ENCODE results near the gene CTCF.

The CTCF gene

DNA sequence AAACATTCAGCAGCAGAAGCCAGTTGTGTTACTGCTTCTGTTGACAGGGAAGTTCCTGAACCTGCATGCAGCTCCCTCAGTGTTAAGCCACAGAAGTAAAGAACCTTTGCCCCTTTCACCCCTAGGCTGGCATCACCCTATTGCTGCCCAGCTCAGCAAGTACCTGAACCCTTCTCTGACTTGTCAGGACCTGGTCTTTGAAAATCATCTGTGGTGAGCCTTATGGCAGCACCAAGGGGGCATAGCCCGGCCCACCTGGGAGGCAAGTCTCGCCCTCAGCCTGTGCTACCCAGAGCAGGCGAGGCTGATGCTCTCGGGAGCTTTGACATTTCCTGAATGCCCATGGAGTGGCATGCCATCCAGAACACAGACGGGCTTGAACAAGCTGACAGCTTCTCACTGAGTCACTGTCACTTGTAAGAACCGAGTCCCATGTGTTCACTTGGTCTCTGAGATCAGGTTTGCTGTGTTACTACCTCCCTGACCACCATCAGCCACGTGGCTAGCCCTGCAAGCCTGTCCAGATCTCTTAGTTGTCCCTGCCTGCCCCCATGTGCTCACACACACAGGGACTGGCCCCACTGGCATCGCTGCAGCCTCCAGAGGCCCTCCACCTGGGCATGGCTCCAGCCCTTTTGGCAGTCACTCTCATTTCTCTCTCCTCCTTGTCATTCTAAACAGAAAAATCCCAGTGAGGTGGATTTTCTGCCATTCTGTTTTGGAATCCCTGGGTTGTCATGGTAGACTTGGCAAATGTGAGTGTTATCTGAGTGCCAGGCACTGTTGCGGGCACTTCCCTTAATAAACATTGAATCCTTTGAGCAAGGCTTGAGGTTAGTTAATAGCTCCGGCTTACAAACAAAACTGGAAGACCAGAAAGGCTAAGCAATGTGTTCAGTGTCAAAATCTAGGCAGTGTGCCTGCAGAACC, 79.7 kb downstream of the CTCF start:
- TF ChIP-seq CTCF (IDR thresholded peaks at IDR 0.05; ENCODE audit: insufficient read depth, low read length, poor library complexity, severe bottlenecking) = no peak
- Histone ChIP-seq H3K4me3 (replicated peaks; ENCODE audit: low read depth, low read length) (no peak overlapping the region), H3K36me3 (ENCODE audit: control insufficient read depth, insufficient read depth, low read length) (peaks cover 8% of the 10 kb centered on the region), H3K27me3 (replicated peaks; ENCODE audit: control insufficient read depth, insufficient read depth, low read length) (no peaks in the 10 kb centered on the region)
- peak; percentile 12 for DNase-seq (ENCODE audit: extremely low read depth, insufficient read length)

DNA sequence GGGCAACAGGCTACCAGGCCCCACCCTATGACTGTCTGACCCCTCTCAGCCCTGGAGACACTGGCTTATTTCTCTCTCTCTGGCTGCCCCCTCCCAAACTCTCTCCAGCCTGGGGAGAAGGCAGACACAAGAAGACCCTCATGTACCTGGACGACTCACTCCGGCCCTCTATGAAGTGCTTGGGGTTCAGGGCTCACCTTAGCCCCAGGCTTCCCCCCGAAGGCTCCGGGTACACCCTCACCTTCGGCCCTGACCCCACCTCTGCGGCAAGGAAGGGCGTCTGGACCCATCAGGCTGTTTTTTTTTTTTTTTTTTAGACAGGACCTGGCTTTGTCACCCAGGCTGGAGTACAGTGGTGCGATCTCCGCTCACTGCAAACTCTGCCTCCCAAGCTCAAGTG, 81.7 kb downstream of the CTCF start:
- no peak for DNase-seq (ENCODE audit: extremely low read depth, insufficient read length)
- TF ChIP-seq CTCF (IDR thresholded peaks at IDR 0.05; ENCODE audit: insufficient read depth, low read length, poor library complexity, severe bottlenecking) = no peak
- no peaks in the 10 kb centered on the region for H3K27me3 ChIP-seq (replicated peaks; ENCODE audit: control insufficient read depth, insufficient read depth, low read length)
- H3K4me3 ChIP-seq (replicated peaks; ENCODE audit: low read depth, low read length) = no peak overlapping the region
- H3K36me3 ChIP-seq (ENCODE audit: control insufficient read depth, insufficient read depth, low read length) = peaks cover 19% of the 10 kb centered on the region

- no peak for DNase-seq (ENCODE audit: extremely low read depth, insufficient read length)
- peaks cover 27% of the 10 kb centered on the region for H3K36me3 ChIP-seq (ENCODE audit: control insufficient read depth, insufficient read depth, low read length)
- H3K4me3 ChIP-seq (replicated peaks; ENCODE audit: low read depth, low read length) = peak overlapping the region; percentile 75
- no peaks in the 10 kb centered on the region for H3K27me3 ChIP-seq (replicated peaks; ENCODE audit: control insufficient read depth, insufficient read depth, low read length)
- TF ChIP-seq CTCF (IDR thresholded peaks at IDR 0.05; ENCODE audit: insufficient read depth, low read length, poor library complexity, severe bottlenecking) = no peak
Measured at GRCh38 chr16:67645397-67646121, 83.2 kb downstream of the CTCF start.

DNA sequence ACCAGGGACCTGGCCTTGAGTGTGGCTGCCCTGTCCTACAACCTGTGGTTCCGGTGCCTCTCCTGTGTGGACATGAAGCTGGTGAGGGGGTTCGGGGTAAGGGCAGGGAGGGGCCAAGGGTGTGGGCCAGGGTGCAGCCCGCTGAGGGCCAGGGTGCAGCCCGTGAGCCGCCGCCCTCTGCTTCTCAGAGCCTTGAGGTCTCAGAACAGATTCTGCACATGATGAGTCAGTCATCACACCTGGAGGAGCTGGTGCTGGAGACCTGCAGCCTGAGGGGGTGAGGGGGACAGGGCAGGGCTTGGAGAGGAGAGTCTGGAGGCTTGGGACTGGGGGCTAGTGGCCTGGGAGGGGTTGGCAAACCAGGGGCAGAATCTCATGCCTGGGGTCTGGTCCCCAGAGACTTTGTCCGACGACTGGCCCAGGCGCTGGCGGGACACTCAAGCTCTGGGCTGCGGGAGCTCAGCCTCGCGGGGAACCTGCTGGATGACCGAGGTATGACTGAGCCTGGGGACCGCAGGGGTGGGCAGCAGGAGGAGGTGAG, 84.9 kb downstream of the CTCF start:
- peaks cover 39% of the 10 kb centered on the region for H3K36me3 ChIP-seq (ENCODE audit: control insufficient read depth, insufficient read depth, low read length)
- no peaks in the 10 kb centered on the region for H3K27me3 ChIP-seq (replicated peaks; ENCODE audit: control insufficient read depth, insufficient read depth, low read length)

DNA sequence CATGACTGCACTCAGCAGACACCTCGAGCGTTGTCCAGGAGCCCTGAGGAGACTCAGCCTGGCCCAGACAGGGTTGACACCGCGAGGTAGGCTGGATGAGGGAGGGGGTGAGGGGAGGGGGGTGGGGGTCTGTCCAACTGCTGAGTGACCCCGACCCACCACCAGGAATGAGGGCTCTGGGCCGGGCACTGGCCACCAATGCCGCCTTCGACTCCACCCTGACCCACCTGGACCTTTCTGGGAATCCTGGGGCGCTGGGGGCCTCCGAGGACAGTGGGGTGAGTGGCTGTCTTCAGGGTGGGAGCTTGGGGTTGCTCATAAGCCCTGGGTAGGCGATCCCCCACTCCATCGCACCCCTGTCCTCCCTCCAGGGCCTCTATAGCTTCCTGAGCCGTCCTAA, 85.4 kb downstream of the CTCF start:
- TF ChIP-seq CTCF (IDR thresholded peaks at IDR 0.05; ENCODE audit: insufficient read depth, low read length, poor library complexity, severe bottlenecking) = no peak
- Histone ChIP-seq H3K27me3 (replicated peaks; ENCODE audit: control insufficient read depth, insufficient read depth, low read length) (no peaks in the 10 kb centered on the region), H3K4me3 (replicated peaks; ENCODE audit: low read depth, low read length) (no peak overlapping the region), H3K36me3 (ENCODE audit: control insufficient read depth, insufficient read depth, low read length) (peaks cover 42% of the 10 kb centered on the region)
- DNase-seq (ENCODE audit: extremely low read depth, insufficient read length) = no peak

More for the DNA sequence above, 84.9 kb downstream of the CTCF start:
- H3K4me3 ChIP-seq (replicated peaks; ENCODE audit: low read depth, low read length) = no peak overlapping the region
- no peak for DNase-seq (ENCODE audit: extremely low read depth, insufficient read length)
- no peak for TF ChIP-seq CTCF (IDR thresholded peaks at IDR 0.05; ENCODE audit: insufficient read depth, low read length, poor library complexity, severe bottlenecking)
